Activated T-cell treated with anti-CD3 and anti-CD28 coated beads, Interleukin-2, amount 50 U/mL, for 24 hours (primary cell): ENCODE data around the gene PRKCD.

Experiments used
- DNase-seq: peaks from one replicate; pipeline ENCODE4 v3.0.0-alpha.2; 2020
- H3K27ac Mint-ChIP-seq: 2 replicates; pipeline ENCODE4 v1.8.0; 2020; ENCODE audit warnings: mild to moderate bottlenecking, mixed read lengths
- H3K27me3 Mint-ChIP-seq: 2 replicates; pipeline ENCODE4 v1.8.0; 2020; ENCODE audit warnings: mixed read lengths
- H3K36me3 Mint-ChIP-seq: 2 replicates; pipeline ENCODE4 v1.8.0; 2020; ENCODE audit warnings: low read depth, mixed read lengths
- H3K4me1 Mint-ChIP-seq: 2 replicates; pipeline ENCODE4 v1.8.0; 2020; ENCODE audit warnings: low read depth, mixed read lengths
- H3K4me3 Mint-ChIP-seq: 2 replicates; pipeline ENCODE4 v1.8.0; 2020; ENCODE audit warnings: mild to moderate bottlenecking, moderate library complexity, mixed read lengths
- H3K9me3 Mint-ChIP-seq: 2 replicates; pipeline ENCODE4 v1.8.0; 2020; ENCODE audit warnings: mixed read lengths

The PRKCD gene

DNA sequence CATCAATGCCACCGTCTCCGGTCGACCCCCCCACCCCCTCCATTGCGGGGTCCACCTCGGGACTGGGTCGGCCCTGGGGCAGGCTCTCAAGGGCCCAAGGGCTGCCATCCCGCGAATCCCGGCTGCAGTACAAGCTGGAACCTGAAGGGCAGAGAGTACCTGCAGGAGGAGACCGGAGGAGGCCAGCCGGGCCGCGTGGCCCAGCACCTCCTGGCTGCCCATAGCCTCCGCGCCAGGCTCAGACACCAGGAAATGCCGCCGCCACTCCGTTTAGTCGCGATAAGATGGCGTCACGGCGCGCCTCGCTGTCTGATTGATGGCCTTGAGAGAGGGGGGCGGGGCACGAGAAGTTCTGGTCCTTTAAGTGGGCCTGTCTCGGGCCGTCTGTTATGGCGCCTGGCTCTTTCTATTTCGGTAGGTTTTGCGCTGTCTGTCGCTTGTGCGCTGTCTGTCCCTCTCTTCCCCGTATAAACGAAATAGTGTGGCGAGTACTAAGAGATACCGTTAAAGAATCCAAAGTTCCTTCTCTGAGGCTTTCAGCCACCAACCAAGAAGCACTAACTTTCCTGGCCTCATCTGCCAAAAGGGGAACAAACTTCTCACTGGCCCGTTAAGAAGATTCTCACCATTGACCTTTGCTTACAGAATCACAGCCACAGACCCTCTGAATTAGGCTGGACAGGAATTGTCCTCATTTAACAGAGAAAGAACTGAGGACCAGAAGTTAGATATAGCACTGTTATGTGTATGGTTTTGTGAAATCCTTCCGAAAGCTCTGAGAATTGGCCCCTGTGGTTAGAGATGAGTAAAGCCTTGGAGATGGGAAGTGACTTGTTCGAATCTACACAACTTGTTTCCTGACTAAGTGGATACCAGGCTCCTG lies 30.6 kb upstream of the PRKCD start, which contains the start of gene RFT1:
RFT1 (minus strand) TSS at position 257 of the 883 bp plus-strand sequence; CDS start at position 222, 35 bp downstream.
- DNase-seq, result peak; percentile 99
- Mint-ChIP-seq H3K4me3 (peak within 1 kb of the TSS; percentile 97), H3K36me3 (peaks cover 34% of the 10 kb centered on the region), H3K27me3 (no peaks in the 10 kb centered on the region), H3K4me1 (peaks cover 30% of the 10 kb centered on the region), H3K27ac (peak within 1 kb of the TSS; percentile 95), H3K9me3 (no peaks in the 10 kb centered on the region)

DNA sequence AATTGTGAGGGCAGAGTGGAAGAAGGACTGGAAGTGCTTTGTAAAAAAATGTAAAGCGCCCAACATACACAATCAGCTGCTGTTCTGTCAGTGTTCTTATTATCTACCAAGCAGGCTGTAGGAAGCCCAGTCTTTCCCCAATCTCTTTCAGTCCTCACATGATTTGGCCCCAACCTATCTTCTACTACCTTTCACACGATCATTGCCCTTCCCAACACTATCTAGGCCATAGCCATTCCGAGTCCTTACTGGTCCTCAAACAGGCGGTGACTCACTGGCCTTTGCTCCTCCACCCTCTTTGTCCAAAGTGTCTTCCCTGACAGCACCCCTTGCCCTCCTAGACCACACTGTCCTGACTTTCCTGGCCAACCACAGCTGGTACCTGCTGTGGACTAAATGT lies 29.9 kb upstream of the PRKCD start:
- no peaks in the 10 kb centered on the region for H3K27me3 Mint-ChIP-seq
- peak overlapping the region; percentile 95 for H3K27ac Mint-ChIP-seq
- H3K36me3 Mint-ChIP-seq, result peaks cover 27% of the 10 kb centered on the region
- peak overlapping the region; percentile 97 for H3K4me3 Mint-ChIP-seq
- H3K4me1 Mint-ChIP-seq, result peaks cover 30% of the 10 kb centered on the region
- H3K9me3 Mint-ChIP-seq, result no peaks in the 10 kb centered on the region
- no peak for DNase-seq

DNA sequence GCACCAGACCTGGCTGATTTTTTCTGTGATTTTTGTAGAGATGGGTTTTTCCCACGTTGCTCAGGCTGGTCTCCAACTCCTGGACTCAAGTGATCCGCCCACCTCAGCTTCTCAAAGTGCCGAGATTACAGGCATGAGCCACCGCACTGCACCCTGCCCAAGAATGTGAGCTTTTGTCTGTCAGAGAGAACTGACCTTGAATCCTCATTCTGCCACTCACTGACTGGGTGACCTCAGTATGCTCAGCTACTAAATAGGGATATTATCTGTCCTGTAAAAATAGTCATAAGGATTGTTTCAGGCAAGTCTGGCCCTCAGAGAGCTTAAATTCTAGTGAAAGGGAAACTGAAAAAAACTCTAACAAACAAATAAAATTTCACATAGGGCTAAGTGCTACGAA lies 28.7 kb upstream of the PRKCD start:
- no peak for DNase-seq
- Mint-ChIP-seq H3K9me3 (no peaks in the 10 kb centered on the region), H3K36me3 (peaks cover 18% of the 10 kb centered on the region), H3K4me1 (peaks cover 24% of the 10 kb centered on the region), H3K27me3 (no peaks in the 10 kb centered on the region), H3K4me3 (no peak overlapping the region), H3K27ac (peak overlapping the region; percentile 10)

DNA sequence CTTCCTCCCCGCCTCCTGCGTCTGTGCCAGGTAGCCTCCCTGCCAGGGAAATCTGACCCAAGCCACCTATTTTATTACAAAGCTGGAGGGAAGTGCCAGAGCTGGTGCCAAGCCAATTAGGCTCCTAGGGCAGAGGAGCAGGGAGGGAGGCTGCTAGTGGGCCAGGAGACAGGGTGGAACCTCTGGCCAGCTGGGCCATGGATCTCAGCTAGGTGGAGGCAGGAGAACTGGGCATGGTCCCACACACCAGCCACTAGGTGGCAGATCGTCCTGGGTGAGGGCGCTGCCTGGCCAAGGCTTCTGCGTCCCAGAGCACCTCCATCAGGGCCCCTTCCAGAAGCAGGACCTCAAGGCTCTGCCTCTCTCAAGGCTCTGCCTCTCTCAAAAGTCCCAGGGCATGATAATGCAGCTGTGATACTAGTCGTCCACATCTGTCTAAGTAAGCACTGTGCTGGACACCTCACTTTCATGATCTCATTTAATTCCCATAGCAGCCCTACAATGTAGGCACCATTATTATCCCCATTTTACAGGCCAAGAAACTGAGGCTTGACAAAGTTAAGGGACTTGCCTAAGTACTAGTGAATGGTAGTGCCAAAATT lies 26.3 kb upstream of the PRKCD start:
- peak; percentile 72 for DNase-seq
- Mint-ChIP-seq H3K36me3 (peaks cover 5% of the 10 kb centered on the region), H3K9me3 (no peaks in the 10 kb centered on the region), H3K27ac (no peak overlapping the region), H3K4me3 (no peak overlapping the region), H3K27me3 (no peaks in the 10 kb centered on the region), H3K4me1 (peaks cover 11% of the 10 kb centered on the region)

DNA sequence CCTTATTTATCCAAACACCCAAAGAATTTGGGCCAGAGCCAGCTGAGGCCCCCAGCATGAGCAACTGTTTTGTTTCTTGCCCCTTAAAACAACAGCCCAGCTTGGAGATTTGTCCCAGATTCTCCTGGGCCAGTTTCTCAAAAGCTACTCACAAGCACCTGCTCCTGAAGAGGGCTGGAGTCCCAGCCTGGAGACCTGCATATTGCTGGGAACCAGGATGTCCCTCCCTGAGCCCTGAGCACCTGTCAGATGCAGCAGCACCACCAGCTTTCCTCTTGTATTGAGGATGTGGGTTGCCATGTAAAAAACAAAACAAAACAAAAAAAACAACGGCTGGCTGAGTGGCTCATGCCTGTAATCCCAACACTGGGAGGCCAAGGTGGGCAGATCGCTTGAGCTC lies 23.8 kb upstream of the PRKCD start:
- Mint-ChIP-seq H3K27ac (no peak overlapping the region), H3K9me3 (no peaks in the 10 kb centered on the region), H3K27me3 (no peaks in the 10 kb centered on the region)

DNA sequence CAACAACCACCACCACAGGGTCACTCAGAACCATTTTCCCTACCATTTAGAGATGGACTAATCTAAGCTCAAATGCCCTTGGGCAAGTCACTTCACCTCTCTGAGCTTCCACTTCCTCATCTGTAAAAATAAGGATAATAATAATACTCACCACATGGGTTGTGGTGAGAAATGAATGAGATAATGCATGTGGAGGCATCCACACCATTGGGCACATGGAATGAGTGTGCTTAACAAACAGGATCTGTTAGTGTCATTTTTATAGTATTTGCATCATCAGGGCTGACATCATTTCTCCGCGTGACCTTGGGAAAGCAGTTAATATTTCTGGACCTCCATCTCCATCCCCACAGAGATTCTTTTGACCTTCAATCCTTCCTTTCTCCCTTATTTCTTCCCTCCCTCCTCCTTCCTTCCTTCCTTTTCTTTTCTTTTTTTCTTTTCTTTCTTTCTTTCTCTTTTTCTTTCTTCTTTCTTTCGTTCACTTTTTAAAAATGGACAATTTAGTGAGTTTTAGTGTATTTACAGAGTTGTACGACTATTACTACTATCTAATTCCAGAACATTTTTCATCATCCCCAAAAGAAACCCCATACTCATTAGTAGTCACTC lies 23.1 kb upstream of the PRKCD start:
- Mint-ChIP-seq H3K9me3 (no peaks in the 10 kb centered on the region), H3K4me3 (no peak overlapping the region), H3K27ac (no peak overlapping the region), H3K4me1 (no peaks in the 10 kb centered on the region), H3K27me3 (no peaks in the 10 kb centered on the region), H3K36me3 (no peaks in the 10 kb centered on the region)
- no peak for DNase-seq

More for the DNA sequence above, 23.8 kb upstream of the PRKCD start:
- no peak overlapping the region for H3K4me3 Mint-ChIP-seq
- H3K4me1 Mint-ChIP-seq, result no peaks in the 10 kb centered on the region
- DNase-seq, result no peak
- H3K36me3 Mint-ChIP-seq, result no peaks in the 10 kb centered on the region

DNA sequence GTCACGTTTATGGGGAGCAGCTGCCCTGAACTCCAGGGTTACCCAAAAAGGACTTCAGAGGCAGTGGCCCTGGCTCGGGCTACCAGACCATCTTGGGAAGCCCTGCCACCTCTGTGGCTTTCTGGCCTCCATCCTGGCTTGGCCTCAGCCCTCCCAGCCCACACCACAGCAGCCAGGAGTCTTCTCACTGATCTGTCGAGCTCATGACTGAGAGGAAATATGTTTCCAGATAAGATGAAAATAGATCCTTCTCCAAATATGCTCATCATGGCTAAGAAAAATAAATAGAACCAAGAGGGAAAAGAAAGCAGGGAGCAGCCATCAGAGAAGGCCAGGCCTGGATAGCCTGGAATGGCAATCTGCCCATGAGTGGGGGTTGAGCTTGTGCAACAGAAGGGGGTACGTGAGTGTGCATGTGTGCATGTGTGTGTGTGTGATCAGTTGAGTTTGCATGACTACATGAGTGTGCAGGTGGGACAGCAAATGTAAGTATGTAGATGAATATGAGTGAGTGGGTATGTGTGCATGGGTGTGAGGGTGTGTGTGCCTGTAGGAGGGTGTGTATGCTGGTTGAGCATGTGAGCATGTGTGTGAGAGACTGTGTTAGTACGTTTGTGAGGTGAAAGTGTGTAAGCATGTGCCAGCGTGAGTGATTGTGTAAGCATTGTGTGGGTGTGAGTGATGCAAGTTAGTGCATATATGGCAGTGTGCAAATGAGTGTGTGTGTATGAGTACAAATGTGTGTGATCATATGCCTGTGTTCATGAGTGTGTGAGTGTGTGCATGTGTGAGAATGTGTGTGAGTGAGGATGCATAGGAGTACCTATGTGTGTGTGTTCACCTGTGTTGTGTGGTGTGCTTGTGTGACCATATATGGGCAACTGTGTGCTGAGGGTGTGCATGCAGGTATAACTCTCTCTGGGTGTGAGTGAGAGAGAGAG lies 20.8 kb upstream of the PRKCD start:
- H3K27me3 Mint-ChIP-seq, result no peaks in the 10 kb centered on the region
- H3K4me3 Mint-ChIP-seq, result no peak overlapping the region
- no peaks in the 10 kb centered on the region for H3K36me3 Mint-ChIP-seq
- no peaks in the 10 kb centered on the region for H3K9me3 Mint-ChIP-seq
- H3K27ac Mint-ChIP-seq, result no peak overlapping the region
- no peaks in the 10 kb centered on the region for H3K4me1 Mint-ChIP-seq
- no peak for DNase-seq

DNA sequence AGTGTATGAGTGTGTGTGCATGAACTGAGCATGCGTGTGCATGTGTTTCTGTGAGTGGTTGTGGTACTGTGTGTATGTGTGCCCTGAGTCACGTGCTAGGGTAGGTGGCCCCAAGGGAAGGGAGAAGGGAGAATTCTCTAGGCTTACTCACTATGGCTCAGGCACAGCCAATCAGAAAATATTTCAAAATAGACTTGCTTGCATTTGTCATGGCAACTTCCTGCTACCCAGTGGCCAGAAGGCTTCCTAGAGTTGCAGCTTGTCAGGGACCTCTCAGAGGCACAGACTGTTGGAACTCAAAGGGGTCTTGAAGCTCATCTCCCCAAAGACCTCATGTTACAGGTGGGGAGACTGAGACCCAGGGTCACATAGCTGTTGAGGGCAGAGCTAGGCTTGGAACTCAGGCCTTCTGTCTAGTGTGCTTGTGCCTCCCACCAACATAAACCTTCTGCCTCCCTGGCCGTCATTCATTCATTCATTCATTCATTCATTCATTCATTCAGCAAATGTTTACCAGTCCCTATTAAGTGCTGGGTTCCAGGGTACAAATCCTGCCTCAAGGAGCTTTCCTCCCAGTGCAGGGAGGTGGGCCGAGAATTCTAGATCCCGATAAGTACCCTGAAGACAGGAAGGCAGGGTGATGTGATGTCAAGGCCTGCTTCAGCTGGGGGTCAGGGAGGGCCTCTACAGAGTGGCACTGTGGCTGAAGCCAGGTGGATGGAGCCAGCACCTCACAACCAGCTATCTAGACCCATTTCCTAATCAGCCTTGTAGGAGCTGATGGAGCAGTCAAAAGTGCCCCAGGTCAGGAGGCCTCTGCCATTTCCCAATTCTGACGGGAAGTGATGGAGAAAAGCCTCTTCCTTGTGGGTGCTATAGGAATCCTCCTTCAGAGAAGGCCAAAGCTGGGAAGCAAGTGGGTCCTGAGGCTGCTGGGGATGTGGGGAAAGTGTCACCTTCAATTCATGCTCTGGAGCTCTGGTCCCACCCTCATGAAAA lies 19.9 kb upstream of the PRKCD start:
- H3K36me3 Mint-ChIP-seq, result no peaks in the 10 kb centered on the region
- H3K9me3 Mint-ChIP-seq, result no peaks in the 10 kb centered on the region
- no peak overlapping the region for H3K4me3 Mint-ChIP-seq
- no peaks in the 10 kb centered on the region for H3K4me1 Mint-ChIP-seq
- no peak overlapping the region for H3K27ac Mint-ChIP-seq
- no peak for DNase-seq
- no peaks in the 10 kb centered on the region for H3K27me3 Mint-ChIP-seq

DNA sequence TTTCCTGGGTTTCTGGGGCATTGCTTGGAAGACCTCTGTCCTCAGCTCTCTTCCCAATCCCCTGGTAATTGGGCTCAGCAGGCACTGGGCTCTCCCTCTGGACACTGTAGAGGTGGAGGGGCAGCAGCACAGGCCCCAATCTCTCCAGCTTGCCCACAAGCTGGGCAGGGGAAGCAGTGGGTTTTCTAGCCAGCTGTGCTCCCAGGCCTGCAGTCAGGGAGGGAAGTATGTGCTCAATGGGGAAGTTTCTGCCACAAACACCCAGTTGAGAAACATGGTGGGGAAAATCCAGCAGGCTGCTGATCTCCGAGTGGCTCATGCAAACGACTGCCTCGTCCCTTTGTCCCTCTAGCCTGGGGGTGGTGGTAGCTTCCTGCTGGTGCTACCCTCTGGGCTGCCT lies 18.0 kb upstream of the PRKCD start:
- Mint-ChIP-seq H3K27ac (no peak overlapping the region), H3K4me1 (no peaks in the 10 kb centered on the region), H3K9me3 (no peaks in the 10 kb centered on the region), H3K27me3 (no peaks in the 10 kb centered on the region), H3K36me3 (no peaks in the 10 kb centered on the region), H3K4me3 (no peak overlapping the region)
- no peak for DNase-seq

DNA sequence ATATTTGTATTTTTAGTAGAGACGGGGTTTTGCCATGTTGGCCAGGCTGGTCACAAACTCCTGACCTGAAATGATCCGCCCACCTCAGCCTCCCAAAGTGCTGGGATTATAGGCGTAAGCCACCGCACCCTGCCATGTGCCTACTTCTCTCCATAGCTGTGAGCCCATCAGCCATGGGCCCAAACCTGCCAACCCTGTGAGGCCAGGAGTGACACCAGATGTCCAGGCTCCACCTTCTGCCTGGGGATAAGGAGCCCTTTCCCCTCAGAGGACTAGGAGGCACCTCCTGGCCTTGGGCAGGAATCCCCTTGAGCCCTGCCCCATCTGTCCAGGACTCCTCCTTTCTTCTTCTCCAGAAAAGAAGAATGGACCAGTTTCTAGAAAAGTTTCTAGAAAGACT lies 16.6 kb upstream of the PRKCD start:
- no peaks in the 10 kb centered on the region for H3K27me3 Mint-ChIP-seq
- no peak overlapping the region for H3K4me3 Mint-ChIP-seq
- H3K4me1 Mint-ChIP-seq, result no peaks in the 10 kb centered on the region
- H3K36me3 Mint-ChIP-seq, result no peaks in the 10 kb centered on the region
- no peak for DNase-seq
- no peak overlapping the region for H3K27ac Mint-ChIP-seq
- H3K9me3 Mint-ChIP-seq, result no peaks in the 10 kb centered on the region

DNA sequence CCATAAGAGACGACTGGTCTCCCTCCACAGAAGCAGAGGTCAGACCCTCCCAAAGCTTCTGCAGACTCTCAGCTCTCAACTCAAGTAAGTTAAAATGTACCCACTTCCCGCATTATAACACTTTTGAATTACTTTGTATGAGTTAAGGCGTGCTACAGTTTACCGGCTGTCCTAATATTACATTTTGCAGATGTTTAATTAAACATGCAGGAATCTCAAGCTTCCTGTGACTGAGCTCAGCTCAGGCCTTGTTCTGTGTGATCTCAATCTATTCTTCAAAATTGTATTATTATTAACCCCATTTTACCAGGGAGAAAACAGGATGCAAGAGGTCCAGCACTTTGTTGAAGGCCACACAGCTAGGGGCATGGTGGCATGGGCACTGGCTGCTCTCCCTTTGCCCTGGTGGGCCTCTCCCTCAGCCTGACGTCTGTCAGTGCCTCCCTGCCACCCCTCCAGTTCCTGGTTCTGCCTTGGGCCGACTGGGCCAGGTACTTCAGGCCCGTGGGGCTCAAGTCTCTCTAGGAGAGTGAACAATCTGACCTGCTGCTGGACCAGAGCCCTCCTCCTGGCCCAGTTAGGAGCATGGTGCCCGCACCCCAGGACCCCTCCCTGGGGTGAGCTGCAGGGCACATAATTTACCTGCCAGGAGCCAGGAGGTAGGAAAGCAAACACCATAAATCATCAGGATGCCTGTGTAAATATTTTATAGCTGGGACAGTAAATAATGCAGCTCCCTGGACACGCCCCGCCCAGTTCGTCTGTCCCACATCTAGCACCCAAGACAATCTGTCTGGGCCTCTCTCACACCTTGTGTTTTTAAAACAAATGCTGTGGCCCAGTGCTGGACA lies 15.9 kb upstream of the PRKCD start:
- H3K4me3 Mint-ChIP-seq, result no peak overlapping the region
- DNase-seq, result no peak
- H3K9me3 Mint-ChIP-seq, result no peaks in the 10 kb centered on the region
- no peaks in the 10 kb centered on the region for H3K36me3 Mint-ChIP-seq
- H3K27me3 Mint-ChIP-seq, result no peaks in the 10 kb centered on the region
- H3K4me1 Mint-ChIP-seq, result no peaks in the 10 kb centered on the region
- no peak overlapping the region for H3K27ac Mint-ChIP-seq

DNA sequence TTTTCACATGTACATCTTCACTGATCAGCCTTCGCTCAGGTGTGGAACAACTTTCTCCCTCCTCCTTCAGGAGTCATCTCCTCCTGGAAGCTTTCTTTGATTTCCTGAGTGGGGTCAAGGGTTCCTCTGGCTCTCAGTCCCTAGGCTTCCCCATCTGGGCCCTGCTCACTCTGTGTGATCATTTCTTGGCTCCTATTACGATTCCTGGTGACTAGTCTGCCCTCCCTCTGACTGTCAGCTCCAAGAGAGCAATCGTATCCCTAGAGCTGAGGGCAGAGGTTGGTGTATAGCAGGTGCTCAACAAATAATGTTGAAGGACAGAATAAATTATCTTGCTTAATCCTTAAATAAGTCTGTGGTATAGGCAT lies 15.3 kb upstream of the PRKCD start:
- DNase-seq, result no peak
- H3K4me1 Mint-ChIP-seq, result no peaks in the 10 kb centered on the region
- H3K27ac Mint-ChIP-seq, result no peak overlapping the region
- no peaks in the 10 kb centered on the region for H3K27me3 Mint-ChIP-seq
- no peaks in the 10 kb centered on the region for H3K36me3 Mint-ChIP-seq
- H3K4me3 Mint-ChIP-seq, result no peak overlapping the region
- no peaks in the 10 kb centered on the region for H3K9me3 Mint-ChIP-seq
